ENCODE measurements around the gene LPCAT1. TPM values are rescaled to one million over a fixed set of nuclear protein-coding genes. Genes with fewer than 3 reads are reported as not detected.

Gene LPCAT1
- total RNA-seq, 3 donors from 2014 or later = 19.4 to 39.3 (median 21.4) TPM

DNA sequence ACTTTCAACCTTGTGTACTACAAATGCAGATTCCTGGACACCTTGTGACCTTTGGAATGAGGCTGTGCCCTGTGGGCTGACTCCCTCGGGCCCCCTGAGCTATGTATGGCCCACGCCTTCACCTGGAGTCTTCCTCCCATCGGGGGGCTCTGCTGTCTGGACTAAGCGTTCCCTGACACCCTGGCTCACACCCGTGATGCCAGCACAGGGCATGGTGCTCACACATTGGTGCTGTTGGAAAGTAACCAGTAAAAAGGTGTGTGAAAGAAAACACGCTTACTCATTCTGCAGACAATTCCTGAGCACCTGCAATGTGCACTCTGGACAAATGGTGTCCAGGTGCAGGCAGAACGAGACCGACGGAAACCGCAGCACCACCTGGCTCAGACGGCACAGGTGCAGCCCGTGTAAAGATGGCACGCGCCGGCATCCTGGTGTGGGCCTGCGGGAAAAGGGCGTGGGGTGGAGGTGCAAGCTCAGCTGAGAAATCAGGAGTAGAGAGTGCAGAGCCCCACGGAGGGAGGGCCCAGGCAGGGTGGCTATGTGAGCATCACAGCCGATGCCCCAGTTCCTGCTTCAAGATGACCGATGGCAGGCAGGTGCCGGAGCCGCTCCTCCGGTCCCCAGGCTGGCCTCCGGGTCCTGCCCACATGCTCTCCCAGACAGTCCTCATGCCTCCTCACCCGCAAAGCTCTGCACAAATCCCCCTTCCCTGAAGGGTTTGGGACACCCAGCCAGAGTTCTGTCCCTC lies 11.0 kb downstream of the LPCAT1 start:
- intact Hi-C loops (cut with DNase I; ENCODE audit: low total_unique reads) = no loop called here
- DNase-seq (ENCODE audit: low spot score in 2 of 2) = peak in 1 of 2 donors; percentile 34
- no peak overlapping the region for H3K4me3 ChIP-seq
- no peaks in the 10 kb centered on the region for H3K9me3 ChIP-seq
- no peak overlapping the region for H3K27ac ChIP-seq
- no peaks in the 10 kb centered on the region for H3K27me3 ChIP-seq
- TF ChIP-seq, protein P1, sequence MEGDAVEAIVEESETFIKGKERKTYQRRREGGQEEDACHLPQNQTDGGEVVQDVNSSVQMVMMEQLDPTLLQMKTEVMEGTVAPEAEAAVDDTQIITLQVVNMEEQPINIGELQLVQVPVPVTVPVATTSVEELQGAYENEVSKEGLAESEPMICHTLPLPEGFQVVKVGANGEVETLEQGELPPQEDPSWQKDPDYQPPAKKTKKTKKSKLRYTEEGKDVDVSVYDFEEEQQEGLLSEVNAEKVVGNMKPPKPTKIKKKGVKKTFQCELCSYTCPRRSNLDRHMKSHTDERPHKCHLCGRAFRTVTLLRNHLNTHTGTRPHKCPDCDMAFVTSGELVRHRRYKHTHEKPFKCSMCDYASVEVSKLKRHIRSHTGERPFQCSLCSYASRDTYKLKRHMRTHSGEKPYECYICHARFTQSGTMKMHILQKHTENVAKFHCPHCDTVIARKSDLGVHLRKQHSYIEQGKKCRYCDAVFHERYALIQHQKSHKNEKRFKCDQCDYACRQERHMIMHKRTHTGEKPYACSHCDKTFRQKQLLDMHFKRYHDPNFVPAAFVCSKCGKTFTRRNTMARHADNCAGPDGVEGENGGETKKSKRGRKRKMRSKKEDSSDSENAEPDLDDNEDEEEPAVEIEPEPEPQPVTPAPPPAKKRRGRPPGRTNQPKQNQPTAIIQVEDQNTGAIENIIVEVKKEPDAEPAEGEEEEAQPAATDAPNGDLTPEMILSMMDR (IDR thresholded peaks at IDR 0.05) = no peak
- TF ChIP-seq POLR2AphosphoS5 (IDR thresholded peaks at IDR 0.05) (no peak), POLR2A (IDR thresholded peaks at IDR 0.05) (no peak)
- H3K4me1 ChIP-seq = no peaks in the 10 kb centered on the region
- peaks cover 4% of the 10 kb centered on the region for H3K36me3 ChIP-seq

DNA sequence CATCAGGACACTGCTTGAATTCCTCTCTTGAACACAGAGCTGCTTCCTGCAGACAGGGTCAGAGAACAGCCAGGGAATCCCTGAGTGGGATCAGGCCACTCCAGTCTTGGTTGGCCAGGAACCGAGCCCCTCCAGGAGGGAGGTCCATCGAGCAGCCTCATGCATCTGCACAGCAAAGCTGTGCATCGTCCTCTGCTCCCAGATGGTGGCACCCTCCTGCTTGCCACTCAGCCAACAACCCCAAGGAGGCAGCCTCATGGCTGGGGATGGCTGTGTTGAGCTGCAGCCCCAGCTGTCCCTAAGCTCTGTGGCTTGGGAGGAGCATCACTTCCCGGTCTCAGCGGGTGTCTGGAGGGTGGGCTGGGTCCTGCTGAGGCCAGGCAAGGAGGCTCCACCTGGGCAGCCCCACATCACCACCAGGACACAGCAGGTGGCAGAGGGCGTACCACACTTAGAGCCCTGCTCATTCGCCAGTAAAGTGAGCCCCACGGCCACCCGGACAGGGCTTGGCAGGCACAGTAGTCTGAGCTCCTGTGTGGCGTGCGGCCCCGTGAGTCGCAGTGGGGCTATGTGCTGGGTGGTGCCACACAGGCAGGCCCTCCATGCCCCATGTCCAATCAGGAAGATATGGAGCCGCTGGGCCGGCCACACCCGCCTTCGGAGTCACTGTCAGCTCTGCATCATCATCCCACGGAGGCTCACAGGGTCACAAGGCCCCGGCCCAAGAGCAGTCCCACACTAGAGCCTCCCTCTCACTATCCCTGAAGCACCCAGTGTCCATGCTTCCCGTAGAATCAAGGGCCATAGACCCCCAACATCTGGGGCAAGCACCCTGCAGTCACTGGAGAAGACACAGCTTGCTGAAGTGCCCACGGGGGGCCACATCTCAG lies 11.9 kb downstream of the LPCAT1 start:
- peaks cover 4% of the 10 kb centered on the region for H3K36me3 ChIP-seq
- no peak for DNase-seq (ENCODE audit: low spot score in 2 of 2)
- no peaks in the 10 kb centered on the region for H3K27me3 ChIP-seq
- intact Hi-C loops (cut with DNase I; ENCODE audit: low total_unique reads) = no loop called here
- no peak overlapping the region for H3K4me3 ChIP-seq
- TF ChIP-seq, protein P1 (IDR thresholded peaks at IDR 0.05) = no peak
- no peak for TF ChIP-seq POLR2AphosphoS5 (IDR thresholded peaks at IDR 0.05)
- TF ChIP-seq POLR2A (IDR thresholded peaks at IDR 0.05) = no peak
- H3K27ac ChIP-seq = no peak overlapping the region
- no peaks in the 10 kb centered on the region for H3K9me3 ChIP-seq
- no peaks in the 10 kb centered on the region for H3K4me1 ChIP-seq

DNA sequence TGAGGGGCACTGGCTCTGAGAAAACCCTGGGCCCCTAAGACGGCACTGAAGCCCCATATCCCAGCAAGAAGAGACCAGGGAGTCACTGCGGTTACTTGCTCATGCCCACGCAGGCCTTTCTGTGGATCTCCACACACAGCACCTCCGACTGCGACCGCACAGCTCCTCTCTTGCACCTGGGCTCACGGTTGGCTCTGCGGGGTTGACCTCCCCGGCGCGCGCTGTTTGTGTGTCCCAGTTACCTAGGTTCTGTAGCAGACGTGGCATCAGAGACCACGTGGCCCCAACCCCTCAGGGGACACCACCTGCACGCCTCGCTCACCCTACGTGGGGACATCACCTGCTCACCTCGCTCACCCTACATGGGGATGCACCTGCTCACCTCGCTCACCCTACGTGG lies 12.7 kb downstream of the LPCAT1 start:
- DNase-seq (ENCODE audit: low spot score in 2 of 2) = no peak

DNA sequence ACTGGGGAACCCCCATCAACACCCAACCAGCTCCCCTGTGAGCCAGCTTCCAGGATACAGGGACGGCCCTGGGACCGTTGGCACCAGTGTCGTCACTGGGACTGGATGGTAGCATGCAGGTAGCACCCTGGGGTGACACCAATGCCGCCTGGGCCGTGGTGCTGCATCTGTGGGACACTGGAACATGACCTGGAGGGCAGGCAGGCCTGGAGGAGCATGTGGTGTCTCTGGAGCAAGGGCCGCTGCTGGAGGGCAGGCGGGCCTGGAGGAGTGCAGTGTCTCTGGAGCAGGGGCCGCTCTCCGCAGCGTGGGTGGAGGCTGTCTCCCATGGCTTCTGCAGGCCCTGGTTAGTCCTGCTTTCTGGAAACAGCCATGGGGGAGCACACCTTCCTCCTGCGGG lies 13.1 kb downstream of the LPCAT1 start:
- intact Hi-C loops (cut with DNase I; ENCODE audit: low total_unique reads) = no loop called here
- H3K36me3 ChIP-seq = peaks cover 4% of the 10 kb centered on the region
- no peaks in the 10 kb centered on the region for H3K4me1 ChIP-seq
- no peak overlapping the region for H3K4me3 ChIP-seq
- H3K27ac ChIP-seq = no peak overlapping the region
- peak in 1 of 2 donors; percentile 43 for DNase-seq (ENCODE audit: low spot score in 2 of 2)
- H3K9me3 ChIP-seq = no peaks in the 10 kb centered on the region
- TF ChIP-seq POLR2A (IDR thresholded peaks at IDR 0.05) = no peak
- TF ChIP-seq POLR2AphosphoS5 (IDR thresholded peaks at IDR 0.05) = no peak
- TF ChIP-seq, protein P1 (IDR thresholded peaks at IDR 0.05) = no peak
- H3K27me3 ChIP-seq = no peaks in the 10 kb centered on the region

More for the DNA sequence above, 12.7 kb downstream of the LPCAT1 start:
- Histone ChIP-seq H3K27ac (no peak overlapping the region), H3K4me1 (no peaks in the 10 kb centered on the region), H3K36me3 (peaks cover 4% of the 10 kb centered on the region), H3K27me3 (no peaks in the 10 kb centered on the region), H3K4me3 (no peak overlapping the region), H3K9me3 (no peaks in the 10 kb centered on the region)
- intact Hi-C loops (cut with DNase I; ENCODE audit: low total_unique reads) = no loop called here
- TF ChIP-seq POLR2AphosphoS5 (IDR thresholded peaks at IDR 0.05) (no peak), POLR2A (IDR thresholded peaks at IDR 0.05) (no peak)
- TF ChIP-seq, protein P1 (IDR thresholded peaks at IDR 0.05) = no peak

DNA sequence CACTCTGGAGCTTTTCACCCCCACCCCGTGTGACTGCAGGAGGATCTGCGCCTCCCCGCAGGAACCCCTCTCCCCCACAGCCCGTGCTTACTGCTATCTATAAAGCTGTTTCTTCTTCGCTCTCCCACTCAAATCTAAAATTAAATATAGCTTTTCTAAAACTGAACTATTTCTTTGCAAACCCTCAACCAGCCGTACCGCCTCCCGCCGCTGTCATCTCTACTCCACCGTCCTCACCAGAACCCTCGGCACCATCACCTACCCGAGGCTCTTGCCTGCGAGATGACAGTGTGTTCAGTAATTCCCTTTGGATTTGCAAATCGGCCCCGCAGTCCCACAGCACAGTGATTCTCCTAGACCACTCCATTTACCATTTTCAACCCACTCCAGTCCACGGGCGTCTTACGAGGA lies 13.6 kb downstream of the LPCAT1 start:
- no peak overlapping the region for H3K27ac ChIP-seq
- no peak for DNase-seq (ENCODE audit: low spot score in 2 of 2)
- H3K4me3 ChIP-seq = no peak overlapping the region
- no peaks in the 10 kb centered on the region for H3K4me1 ChIP-seq
- TF ChIP-seq, protein P1 (IDR thresholded peaks at IDR 0.05) = no peak
- intact Hi-C loops (cut with DNase I; ENCODE audit: low total_unique reads) = no loop called here
- H3K27me3 ChIP-seq = no peaks in the 10 kb centered on the region
- peaks cover 4% of the 10 kb centered on the region for H3K36me3 ChIP-seq
- no peaks in the 10 kb centered on the region for H3K9me3 ChIP-seq

Data from breast epithelium (tissue), 4 donors.